Esophagus squamous epithelium (tissue), 5 donors: ENCODE measurements around the gene MYO15B. TPM values are rescaled to one million over a fixed set of nuclear protein-coding genes. Genes with fewer than 3 reads are reported as not detected.

Source experiments
- DNase-seq: peaks from one replicate; lab custom pipeline; 2025; lab: John Stamatoyannopoulos, UW
- H3K27ac ChIP-seq, 4 donors: fragments of 200-600 bp; sonication (generic); one replicate each; pipeline ENCODE4 v1.5.1; 2016 to 2019; ENCODE audit warnings: mild to moderate bottlenecking in 1 of 4
- H3K27me3 ChIP-seq, 4 donors: fragments of 200-600 bp; sonication (generic); 1 replicate in 3 of 4; 2 replicates in 1 of 4; pipeline versions ENCODE4 v1.5.1 to v1.6.0; 2017 to 2021; ENCODE audit warnings: antibody characterized with exemption in 1 of 4
- H3K36me3 ChIP-seq, 3 donors: fragments of 200-600 bp; sonication (generic); one replicate each; pipeline ENCODE4 v1.5.1; 2016 to 2019
- H3K4me1 ChIP-seq, 3 donors: fragments of 200-600 bp; sonication (generic); one replicate each; pipeline ENCODE4 v1.5.1; 2017 to 2019
- H3K4me3 ChIP-seq, 4 donors: fragments of 200-600 bp; sonication (generic); 1 replicate in 3 of 4; 2 replicates in 1 of 4; pipeline ENCODE4 v1.5.1; 2016 to 2019; ENCODE audit warnings: mild to moderate bottlenecking in 2 of 4, moderate library complexity in 1 of 4
- H3K9me3 ChIP-seq, 3 donors: fragments of 200-600 bp; sonication (generic); one replicate each; pipeline ENCODE4 v1.5.1; 2016 to 2019
- POLR2A ChIP-seq, 4 donors: fragments of 450-650 bp; IDR thresholded peaks; one replicate each; pipeline ENCODE4 v1.6.1; 2017; ENCODE audit warnings: antibody characterized with exemption in 4 of 4, mild to moderate bottlenecking in 4 of 4, moderate library complexity in 3 of 4
- WGBS, 2 donors: methylation state at CpG; one replicate each; pipeline ENCODE4 v1.1.5; 2018; 5-methylcytosine and 5-hydroxymethylcytosine counted together
- intact Hi-C: fragments of 100-400 bp; cut with DNase I; formaldehyde crosslinking; loops from one replicate; pipeline ENCODE4 v1.15.0; 2022
- total RNA-seq, 4 donors: library from RNA; depleted of rRNA; stranded (reverse); fragments of >200 nt; gene quantifications; one replicate each; pipeline ENCODE4 v1.1.0, GENCODE V29; 2016
- TF ChIP-seq, protein P1 (sequence below), 6 experiments: fragments of 450-650 bp in 4 of 6; fragments of 200-600 bp in 2 of 6; sonication (generic) in 2 of 6; IDR thresholded peaks; one replicate each; pipeline ENCODE4 v1.5.1; 2016 to 2019; ENCODE audit warnings: antibody characterized with exemption in 6 of 6, mild to moderate bottlenecking in 4 of 6, moderate library complexity in 4 of 6
- donor health status: DM: yes; HTN: yes; CAD: no.

Gene MYO15B
- total RNA-seq, 4 donors from 2014 or later: 6.3 to 60.7 (median 10.4) TPM

DNA sequence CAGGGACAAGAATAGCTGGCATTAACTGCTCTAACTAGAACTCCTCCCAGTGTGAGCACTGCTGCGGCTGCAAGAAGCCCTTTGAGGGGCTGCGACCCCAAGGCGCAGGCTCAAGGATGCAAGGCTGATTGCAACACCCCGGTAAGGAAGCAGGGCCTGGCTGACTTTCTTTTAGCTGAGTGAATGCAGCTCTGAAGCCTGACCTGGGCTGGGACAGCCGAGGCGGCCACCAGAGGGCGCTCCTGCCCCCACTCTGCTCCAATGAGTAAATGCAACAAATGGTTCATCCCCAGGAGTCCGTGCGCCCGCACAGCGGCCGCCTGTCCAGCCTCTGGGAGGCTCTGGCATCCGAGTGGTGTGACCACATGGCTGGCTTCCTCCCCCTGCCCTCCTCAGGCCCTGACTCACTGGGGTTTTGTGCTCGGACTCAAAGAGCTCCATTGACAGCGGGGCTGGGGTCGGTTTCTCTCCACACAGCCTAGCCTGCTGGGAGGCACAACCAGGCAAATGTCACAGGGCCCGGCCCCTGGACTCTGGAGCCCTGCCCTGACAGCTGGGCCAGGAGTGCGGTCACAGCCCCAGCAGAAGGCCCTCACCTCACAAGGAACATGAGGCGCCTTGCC, 45.4 kb downstream of the MYO15B start, which contains the start of gene SMIM5:
SMIM5 (plus strand) TSS at position 572 of the 623 bp plus-strand sequence. CDS start 6,768 bp downstream, outside the sequence.
- intact Hi-C loops: loop anchor here (5.0 kb wide), 1 partner anchor 119 kb away; no protein-coding TSS in a partner anchor

DNA sequence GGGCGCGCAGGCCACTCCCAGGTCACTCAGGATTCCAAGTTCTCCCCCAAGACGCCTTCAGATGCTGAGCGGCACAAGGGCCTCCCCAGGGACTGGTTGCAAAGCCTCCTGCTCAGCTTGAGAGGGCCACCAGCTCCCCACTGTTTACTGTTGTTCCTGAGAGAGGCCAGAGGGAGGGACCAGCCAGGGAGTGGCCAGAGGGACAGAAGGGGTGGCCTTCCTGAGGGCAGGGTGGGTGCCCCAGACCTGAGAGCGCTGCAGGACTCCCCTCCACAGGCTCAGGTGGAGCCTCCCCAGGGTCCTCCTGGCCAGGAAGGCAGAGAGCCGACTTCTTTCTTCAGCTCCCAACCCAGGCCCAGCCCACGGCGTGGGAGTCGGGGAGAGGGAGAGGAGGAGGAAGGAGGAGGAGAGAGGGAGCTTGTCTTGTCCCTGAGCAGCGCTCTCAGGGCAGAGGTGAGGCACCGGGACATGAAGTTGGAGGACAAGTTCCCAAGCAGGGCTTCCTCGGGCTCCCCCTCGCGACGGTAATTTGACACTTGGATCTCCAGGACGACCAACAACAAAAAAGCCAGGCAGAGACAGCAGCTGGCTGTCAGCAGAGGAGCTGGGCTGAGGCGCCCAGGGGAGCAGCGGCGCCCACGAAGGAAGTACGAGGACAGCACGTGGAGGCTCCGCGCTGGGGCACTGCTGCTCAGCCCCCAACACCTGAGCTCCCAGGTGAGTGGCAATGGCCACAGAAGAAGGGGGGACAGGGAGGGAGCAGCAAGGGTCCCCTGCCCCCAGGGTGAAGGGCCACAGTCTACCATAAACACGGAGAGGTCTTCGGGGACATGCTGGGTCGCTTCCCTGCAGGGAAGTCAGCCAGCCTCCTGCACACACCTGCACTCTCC, 46.1 kb downstream of the MYO15B start:
- Histone ChIP-seq H3K27me3 (no peaks in the 10 kb centered on the region), H3K9me3 (no peaks in the 10 kb centered on the region), H3K36me3 (peaks cover 0 to 55% (median 6%) of the 10 kb centered on the region in 3 donors), H3K4me3 (peak overlapping the region in 3 of 4 donors; percentile 15 to 37 (median 21)), H3K4me1 (peaks cover 16 to 41% (median 20%) of the 10 kb centered on the region in 3 donors), H3K27ac (peak overlapping the region; percentile 71 to 84 (median 80))
- intact Hi-C loops: loop anchor here (5.0 kb wide), 1 partner anchor 119 kb away; no protein-coding TSS in a partner anchor
- TF ChIP-seq, protein P1, sequence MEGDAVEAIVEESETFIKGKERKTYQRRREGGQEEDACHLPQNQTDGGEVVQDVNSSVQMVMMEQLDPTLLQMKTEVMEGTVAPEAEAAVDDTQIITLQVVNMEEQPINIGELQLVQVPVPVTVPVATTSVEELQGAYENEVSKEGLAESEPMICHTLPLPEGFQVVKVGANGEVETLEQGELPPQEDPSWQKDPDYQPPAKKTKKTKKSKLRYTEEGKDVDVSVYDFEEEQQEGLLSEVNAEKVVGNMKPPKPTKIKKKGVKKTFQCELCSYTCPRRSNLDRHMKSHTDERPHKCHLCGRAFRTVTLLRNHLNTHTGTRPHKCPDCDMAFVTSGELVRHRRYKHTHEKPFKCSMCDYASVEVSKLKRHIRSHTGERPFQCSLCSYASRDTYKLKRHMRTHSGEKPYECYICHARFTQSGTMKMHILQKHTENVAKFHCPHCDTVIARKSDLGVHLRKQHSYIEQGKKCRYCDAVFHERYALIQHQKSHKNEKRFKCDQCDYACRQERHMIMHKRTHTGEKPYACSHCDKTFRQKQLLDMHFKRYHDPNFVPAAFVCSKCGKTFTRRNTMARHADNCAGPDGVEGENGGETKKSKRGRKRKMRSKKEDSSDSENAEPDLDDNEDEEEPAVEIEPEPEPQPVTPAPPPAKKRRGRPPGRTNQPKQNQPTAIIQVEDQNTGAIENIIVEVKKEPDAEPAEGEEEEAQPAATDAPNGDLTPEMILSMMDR (IDR thresholded peaks at IDR 0.05): peak in 5 of 6 experiments; percentile 41 to 68 (median 49)
- peak in 1 of 4 donors; percentile 11 for TF ChIP-seq POLR2A (IDR thresholded peaks at IDR 0.05)
- peak; percentile 10 for DNase-seq
- 2 to 40% methylated on average over 6 to 7 of the region's 27 CpGs for WGBS, 2 donors

More for the DNA sequence above, 45.4 kb downstream of the MYO15B start, which contains the start of gene SMIM5:
- Histone ChIP-seq H3K36me3 (peaks cover 0 to 62% (median 6%) of the 10 kb centered on the region in 3 donors), H3K9me3 (no peaks in the 10 kb centered on the region), H3K4me3 (peak within 1 kb of the TSS in 3 of 4 donors; percentile 15 to 37 (median 21)), H3K27ac (peak within 1 kb of the TSS; percentile 71 to 84 (median 80)), H3K4me1 (peaks cover 16 to 37% (median 20%) of the 10 kb centered on the region in 3 donors), H3K27me3 (no peaks in the 10 kb centered on the region)
- peak; percentile 25 for DNase-seq
- TF ChIP-seq, protein P1 (IDR thresholded peaks at IDR 0.05): peak; percentile 93 to 99 (median 96)
- TF ChIP-seq POLR2A (IDR thresholded peaks at IDR 0.05): no peak
- WGBS, 2 donors: 47% methylated on average over 3 of the region's 19 CpGs; no CpG with 5 or more reads in 1 of the 2 donors

DNA sequence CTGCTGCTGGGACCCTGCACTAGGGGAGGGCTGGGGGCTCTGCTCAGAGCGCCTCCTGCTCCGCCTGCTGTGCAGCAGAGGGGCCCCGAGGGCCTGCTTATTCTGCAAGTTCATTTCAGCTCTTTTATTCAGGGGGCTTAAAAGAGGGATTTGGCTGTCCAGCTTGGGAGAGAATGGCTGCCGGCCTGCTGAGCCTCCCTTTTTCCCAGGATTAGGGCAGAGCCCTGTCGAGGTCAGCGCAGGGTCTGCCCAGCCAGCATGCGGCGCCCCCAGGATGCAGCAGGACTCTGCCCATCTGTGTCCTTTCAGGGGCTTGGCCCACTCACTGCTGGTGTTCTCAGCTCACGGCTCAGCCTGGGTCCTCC, 46.8 kb downstream of the MYO15B start:
- H3K4me3 ChIP-seq: peak overlapping the region in 3 of 4 donors; percentile 3 to 26 (median 21)
- peak overlapping the region; percentile 71 to 84 (median 80) for H3K27ac ChIP-seq
- peaks cover 16 to 47% (median 20%) of the 10 kb centered on the region in 3 donors for H3K4me1 ChIP-seq
- peaks cover 0 to 49% (median 6%) of the 10 kb centered on the region in 3 donors for H3K36me3 ChIP-seq
- 72 to 100% methylated on average over 1 to 3 of the region's 9 CpGs for WGBS, 2 donors
- intact Hi-C loops: loop anchor here (5.0 kb wide), 1 partner anchor 118 kb away; no protein-coding TSS in a partner anchor
- no peak for TF ChIP-seq POLR2A (IDR thresholded peaks at IDR 0.05)
- TF ChIP-seq, protein P1 (IDR thresholded peaks at IDR 0.05): no peak
- no peak for DNase-seq
- no peaks in the 10 kb centered on the region for H3K9me3 ChIP-seq
- no peaks in the 10 kb centered on the region for H3K27me3 ChIP-seq

DNA sequence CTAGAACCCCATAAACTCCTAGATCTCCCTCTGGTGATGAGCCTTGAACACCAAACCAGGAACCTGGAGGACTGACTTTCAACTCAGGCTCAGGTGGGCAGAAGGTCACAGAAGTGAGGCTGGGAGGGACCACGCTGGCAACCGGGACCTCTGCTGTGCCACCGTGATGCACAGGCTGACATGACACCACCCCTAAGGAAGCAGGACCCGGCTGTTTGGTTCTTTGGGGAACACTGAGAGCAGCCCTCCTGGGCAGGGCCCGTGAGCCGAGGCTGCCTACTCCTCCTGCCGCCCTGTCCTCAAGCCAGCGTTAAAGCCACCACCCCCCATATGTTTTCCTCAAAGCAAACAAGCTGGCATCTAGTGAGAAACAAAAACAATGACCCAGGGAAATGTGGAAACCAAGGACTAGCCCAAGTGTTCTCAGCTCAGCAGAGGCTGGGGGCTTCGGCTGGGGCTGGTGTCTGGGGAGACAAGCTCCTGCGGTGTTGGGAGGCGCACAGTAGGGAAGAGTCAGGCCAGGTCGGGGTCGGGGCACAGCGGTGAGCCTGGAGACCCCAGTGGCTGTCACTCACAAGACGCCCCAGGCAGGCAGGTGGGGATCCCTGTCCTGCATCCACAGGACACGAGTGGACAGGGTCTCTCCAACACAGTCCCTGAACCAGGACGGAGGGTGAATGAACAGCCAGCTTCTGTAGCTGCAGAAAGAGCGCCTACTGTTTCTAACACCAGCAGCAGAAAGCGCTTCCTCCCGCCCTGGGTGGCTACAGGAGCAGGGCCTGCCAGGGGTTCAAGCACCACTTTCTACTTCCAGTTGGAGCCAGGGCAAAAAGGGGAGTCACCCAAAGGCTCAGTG, 47.4 kb downstream of the MYO15B start:
- H3K9me3 ChIP-seq: no peaks in the 10 kb centered on the region
- H3K27ac ChIP-seq: peak overlapping the region in 3 of 4 donors; percentile 79 to 84 (median 80)
- intact Hi-C loops: loop anchor here (5.0 kb wide), 1 partner anchor 117 kb away; no protein-coding TSS in a partner anchor
- DNase-seq: no peak
- no peak for TF ChIP-seq POLR2A (IDR thresholded peaks at IDR 0.05)
- TF ChIP-seq, protein P1 (IDR thresholded peaks at IDR 0.05): no peak
- H3K36me3 ChIP-seq: peaks cover 0 to 44% (median 2%) of the 10 kb centered on the region in 3 donors
- peak overlapping the region in 2 of 4 donors; percentile 3 to 21 for H3K4me3 ChIP-seq
- H3K27me3 ChIP-seq: no peaks in the 10 kb centered on the region
- WGBS, 2 donors: 87 to 96% methylated on average over 4 to 9 of the region's 20 CpGs
- peaks cover 16 to 54% (median 20%) of the 10 kb centered on the region in 3 donors for H3K4me1 ChIP-seq
